ENCODE measurements around the gene LRRC41.
"Not testable (repeated sequence)": the region's sequence is repeated elsewhere in the genome, so short reads cannot be mapped to it uniquely, and the experiment has no call there.

The LRRC41 gene, protein sequence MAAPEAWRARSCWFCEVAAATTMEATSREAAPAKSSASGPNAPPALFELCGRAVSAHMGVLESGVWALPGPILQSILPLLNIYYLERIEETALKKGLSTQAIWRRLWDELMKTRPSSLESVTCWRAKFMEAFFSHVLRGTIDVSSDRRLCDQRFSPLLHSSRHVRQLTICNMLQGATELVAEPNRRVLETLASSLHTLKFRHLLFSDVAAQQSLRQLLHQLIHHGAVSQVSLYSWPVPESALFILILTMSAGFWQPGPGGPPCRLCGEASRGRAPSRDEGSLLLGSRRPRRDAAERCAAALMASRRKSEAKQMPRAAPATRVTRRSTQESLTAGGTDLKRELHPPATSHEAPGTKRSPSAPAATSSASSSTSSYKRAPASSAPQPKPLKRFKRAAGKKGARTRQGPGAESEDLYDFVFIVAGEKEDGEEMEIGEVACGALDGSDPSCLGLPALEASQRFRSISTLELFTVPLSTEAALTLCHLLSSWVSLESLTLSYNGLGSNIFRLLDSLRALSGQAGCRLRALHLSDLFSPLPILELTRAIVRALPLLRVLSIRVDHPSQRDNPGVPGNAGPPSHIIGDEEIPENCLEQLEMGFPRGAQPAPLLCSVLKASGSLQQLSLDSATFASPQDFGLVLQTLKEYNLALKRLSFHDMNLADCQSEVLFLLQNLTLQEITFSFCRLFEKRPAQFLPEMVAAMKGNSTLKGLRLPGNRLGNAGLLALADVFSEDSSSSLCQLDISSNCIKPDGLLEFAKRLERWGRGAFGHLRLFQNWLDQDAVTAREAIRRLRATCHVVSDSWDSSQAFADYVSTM

DNA sequence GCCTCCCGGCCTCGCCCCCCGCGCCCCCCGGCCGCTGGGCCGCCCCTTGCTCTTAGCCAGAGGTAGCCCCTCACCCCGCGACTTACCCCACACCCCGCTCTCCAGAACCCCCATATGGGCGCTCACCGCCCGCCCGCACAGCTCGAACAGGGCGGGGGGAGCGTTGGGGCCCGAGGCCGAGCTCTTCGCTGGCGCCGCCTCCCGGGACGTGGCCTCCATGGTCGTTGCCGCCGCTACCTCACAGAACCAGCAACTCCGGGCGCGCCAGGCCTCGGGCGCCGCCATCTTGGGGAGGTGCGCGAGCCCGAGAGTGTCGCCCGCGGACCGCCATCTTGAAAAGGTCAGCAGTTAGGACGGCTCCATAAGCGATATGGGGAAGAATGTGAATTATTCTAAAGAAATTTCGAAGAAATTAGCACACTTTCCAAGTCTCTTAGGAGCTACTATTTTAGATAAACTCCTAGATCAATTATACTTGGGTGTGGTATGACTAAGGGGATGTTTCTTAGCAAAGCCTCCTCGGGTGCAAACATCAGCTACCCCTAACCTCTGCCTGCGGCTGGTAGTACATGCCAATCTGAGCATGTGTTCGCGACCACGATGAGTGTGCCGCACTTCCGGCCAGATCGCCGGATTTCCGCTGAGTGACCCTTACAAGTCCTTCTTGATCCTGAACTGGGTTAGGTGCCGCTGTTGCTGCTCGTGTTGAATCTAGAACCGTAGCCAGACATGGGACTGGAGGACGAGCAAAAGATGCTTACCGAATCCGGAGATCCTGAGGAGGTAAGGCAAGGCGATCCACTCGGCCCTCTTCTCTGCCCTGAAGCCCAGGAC, at the start of gene LRRC41, which contains the start of gene UQCRH:
TSS of gene LRRC41 (minus strand) at position 579 of the 834 bp plus-strand sequence. CDS start at position 285, 294 bp downstream.
TSS of gene UQCRH (plus strand) at position 661 of the 834 bp plus-strand sequence. CDS start at position 730, 69 bp downstream.
- DNase-seq (ENCODE audit: extremely low read depth in 1 of 2, low read depth in 1 of 2) = peak; percentile 80 to 86

DNA sequence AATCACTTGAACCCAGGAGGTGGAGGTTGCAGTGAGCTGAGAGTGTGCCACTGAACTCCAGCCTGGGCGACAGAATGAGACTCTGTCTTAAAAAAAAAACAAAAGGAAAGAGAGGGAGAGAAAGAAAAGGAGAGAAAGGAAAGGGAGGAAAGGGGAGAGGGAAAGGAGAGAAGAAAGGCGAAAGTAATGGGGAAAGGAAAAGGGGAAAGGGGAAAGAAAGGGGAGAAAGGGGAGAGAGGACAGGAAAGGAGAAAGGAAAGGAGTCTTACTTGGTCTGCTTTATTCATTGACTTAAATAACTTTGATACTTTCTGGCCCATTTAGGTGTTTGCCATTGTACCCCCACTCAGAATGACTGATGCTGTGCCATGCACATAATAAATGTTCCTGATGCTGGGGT, 48.9 kb upstream of the LRRC41 start:
- DNase-seq (ENCODE audit: extremely low read depth in 1 of 2, low read depth in 1 of 2) = no peak

DNA sequence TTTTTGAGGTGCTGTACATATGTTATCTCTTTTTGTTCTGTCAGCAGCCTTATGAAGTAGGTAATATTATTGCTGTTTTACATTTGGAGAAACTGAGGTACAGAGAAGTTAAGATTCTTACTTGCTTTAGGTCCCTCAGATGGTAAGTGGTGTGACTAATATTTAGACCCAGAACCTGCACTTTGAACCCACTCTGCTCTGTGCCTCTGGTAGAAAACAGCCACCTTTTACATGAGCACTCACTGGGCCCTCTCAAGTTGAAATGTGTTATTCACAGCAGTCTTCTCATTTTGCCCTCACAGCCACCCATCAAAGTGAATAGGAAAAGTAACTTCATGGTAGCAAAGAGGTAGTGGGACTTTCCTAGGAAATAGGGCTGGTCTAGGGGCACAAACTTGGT, 41.9 kb upstream of the LRRC41 start:
- no peak for DNase-seq (ENCODE audit: extremely low read depth in 1 of 2, low read depth in 1 of 2)

DNA sequence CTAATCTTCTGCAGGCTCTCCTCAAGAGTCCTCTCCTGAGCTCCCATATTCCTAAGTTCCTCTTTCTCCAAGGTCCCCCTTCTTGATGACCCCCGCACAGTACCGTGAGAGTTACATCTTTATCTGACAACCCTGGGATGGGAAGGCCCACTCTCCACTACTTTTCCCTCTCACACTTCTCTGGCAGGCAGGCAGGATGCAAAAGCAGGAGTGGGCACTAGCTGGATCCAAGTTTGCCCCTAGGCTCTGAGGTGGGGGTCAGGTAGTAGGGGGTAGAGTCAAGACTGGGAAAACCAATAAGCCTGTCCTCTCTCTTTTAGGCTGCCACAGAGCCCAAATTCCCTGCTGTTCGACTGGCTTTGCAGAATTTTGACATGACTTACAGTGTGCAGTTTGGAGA, 41.1 kb upstream of the LRRC41 start:
- DNase-seq (ENCODE audit: extremely low read depth in 1 of 2, low read depth in 1 of 2) = no peak

DNA sequence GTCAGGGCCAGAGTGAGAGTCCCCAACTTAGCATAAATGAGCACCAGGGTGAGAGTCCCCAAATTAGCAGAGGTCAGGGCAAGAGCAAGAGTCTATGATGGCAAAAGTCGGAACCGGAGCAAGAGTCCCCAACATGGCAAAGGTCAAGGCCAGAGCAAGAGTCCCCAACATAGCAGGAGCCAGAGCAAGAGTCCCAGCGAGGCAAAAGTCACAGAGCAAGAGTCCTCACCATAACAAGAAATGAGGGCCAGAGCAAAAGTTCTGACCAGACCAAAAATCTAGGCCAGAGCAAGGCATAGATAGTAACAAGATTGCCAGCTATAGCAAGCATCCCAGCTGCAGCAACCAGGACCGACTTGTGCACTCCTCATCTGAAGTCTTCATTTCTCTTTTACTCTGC, 40.3 kb upstream of the LRRC41 start:
- no peak for DNase-seq (ENCODE audit: extremely low read depth in 1 of 2, low read depth in 1 of 2)

DNA sequence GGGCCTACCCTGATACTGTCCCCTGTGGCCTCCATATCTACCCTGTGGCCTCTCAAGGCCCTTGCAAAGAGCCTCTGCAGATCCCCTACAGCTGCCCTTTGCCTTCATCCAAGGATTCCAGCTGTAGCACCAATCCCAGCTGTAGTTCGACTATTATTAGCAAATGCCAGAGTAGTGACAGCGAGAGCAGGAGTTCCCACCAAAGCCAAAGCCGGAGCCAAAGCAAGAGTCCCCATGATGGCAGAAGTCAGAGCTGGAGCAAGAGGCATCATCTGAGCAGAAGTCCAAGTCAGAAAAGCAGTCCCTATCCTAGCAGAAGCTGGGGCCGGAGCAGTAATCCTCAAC, 39.9 kb upstream of the LRRC41 start:
- no peak for DNase-seq (ENCODE audit: extremely low read depth in 1 of 2, low read depth in 1 of 2)

DNA sequence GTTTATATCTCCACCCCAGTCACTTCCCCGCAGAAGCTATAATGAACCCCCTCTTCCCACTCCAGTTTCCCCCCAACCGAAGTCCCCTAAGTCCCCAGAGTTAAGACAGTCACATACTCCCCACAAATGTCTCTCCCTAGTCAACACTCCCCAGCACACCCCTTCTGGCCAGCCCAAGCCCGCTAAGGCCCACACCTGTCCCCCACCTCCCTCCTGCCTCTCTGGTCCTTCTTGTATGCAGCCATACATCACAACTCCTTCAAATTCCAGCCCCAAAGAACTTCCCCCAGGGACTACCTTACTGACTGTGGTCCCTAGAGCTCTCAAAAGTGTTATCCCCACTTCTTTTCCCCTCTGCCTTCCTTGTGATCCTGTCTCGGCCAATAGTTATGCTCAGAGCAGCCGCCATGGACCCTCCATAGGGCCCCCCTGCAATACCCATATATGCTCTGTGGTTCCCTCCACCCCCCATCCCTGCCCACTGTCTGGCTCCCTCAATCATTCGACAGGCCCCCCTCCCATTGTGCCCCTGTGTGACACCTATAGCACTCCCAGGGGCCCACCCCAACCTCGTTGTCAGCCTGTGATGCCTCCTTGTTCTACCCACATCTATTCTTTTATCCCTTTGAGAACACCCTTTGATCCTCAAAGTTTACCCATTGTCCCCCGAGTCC, 39.4 kb upstream of the LRRC41 start:
- no peak for DNase-seq (ENCODE audit: extremely low read depth in 1 of 2, low read depth in 1 of 2)

DNA sequence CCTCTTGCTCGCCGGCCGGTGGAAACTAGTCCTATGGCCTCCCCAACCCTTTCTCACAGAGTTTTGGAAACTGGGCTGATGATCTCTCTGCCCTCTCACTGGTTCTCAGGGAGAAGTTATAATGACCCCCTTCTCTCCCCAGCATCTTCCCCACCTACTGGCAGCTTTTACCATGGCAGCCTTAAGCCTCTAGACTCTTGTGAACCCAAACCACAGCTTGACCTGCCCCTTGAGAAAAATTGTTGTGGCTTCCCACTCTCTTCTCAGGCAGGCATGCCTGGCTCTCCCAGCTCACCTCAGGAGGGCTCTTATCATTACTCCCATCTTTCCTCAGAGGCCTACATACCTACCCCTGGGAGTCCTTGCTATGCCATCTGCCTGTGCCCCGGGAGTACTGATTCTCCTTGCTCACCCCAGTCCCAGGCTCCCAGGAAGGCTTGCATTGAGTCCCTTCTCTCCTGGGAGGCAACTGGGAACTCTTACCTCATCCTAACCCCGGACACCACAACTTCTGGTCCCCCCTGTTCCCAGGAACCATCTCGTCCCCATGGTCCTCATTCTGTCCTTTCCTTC, 38.8 kb upstream of the LRRC41 start:
- DNase-seq (ENCODE audit: extremely low read depth in 1 of 2, low read depth in 1 of 2) = no peak

DNA sequence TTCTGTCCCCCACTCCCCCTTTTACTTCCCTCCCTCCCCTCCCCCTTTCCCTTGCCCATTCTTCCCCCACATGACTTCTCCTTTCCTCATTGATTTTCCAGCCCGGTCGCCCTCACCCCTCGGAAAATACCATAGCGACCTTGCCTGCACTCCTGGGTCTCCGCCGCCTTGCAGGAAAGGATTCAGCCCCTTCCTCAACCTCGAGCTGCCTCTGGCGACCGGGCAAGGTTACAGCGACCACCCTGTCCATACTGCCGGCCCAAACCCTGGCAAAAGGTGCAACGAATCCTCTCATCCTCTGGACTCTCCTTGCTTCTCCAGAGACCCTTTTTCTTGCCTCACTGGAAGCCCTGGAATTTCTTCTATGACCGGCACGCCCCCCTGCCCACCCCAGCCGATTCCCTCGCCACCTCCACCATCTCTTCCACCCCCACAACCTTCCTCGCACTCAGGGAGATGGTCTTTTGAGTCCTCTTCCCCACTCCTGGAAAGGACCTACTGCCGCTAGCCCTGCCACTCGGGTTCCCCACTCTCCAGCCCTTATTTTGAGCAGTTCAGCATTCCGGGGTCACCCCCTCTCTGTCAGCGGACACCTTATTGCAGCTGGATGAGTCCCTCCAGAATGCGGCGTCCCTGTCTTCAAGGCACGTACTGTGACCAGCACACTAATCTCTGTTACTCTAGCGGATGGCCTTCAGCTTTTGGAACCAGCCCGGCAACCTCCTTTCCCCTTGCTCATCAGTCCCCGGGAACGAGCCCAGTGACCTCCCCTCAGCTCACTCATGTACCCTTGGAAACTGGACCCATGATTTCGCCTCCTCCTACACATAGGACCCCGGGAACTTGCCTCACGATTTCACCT, 38.0 kb upstream of the LRRC41 start:
- no peak for DNase-seq (ENCODE audit: extremely low read depth in 1 of 2, low read depth in 1 of 2)

DNA sequence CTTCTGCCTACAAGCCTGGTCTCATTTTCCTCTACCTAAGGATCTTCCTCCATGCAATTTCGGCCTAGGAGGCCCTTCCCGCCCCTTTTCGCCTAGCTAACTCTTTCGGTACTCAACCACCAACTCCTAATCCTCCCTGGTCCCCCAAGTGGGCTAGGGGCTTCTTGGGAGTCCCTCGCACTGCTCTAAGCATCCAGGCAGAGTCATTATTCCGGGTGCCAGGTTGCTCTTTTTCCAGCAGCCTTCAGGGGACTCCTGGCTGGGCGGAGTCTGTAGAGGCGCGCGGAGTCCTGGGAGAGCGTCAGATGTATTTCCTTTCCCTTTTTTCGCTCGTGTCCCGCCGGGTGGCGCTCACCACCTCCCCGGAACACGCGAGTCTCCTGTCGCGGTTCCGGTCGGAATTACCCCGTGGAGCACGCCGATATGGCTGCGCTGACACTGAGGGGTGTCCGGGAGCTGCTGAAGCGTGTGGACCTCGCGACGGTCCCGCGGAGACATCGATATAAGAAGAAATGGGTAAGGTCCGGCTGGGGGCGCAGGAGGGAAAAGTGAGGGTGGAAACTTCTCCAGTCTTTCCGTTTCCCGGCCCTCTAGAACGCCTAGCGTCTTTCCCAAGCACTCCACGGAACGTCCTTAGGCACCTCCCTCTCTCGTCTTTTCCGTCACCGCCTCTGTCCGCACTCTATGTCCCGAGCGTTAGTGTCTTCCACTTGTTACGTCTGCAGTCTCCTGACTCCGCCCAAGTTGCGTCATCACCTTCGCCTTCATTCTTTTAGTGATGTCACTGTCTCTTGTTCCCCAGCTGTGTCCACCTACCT, 37.2 kb upstream of the LRRC41 start, which contains the start of gene NSUN4:
TSS of gene NSUN4 (plus strand) at position 404 of the 818 bp plus-strand sequence. CDS start at position 424, 20 bp downstream.
- DNase-seq (ENCODE audit: extremely low read depth in 1 of 2, low read depth in 1 of 2) = peak; percentile 68 to 83

DNA sequence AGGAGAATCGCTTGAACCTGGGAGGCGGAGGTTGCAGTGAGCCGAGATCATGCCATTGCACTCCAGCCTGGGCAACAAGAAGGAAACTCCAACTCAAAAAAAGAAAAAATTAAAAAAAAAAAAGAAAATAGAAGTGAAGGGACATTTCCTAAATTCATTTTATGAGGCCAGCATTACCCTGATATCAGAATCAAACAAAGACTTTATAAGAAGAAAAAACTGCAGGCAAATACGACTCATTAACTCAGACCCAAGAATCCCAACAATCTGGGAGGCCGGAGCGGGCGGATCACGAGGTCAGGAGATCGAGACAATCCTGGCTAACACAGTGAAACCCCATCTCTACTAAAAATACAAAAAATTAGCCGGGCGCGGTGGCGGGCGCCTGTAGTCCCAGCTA, 34.0 kb upstream of the LRRC41 start:
- not testable (repeated sequence) for DNase-seq (ENCODE audit: extremely low read depth in 1 of 2, low read depth in 1 of 2)

DNA sequence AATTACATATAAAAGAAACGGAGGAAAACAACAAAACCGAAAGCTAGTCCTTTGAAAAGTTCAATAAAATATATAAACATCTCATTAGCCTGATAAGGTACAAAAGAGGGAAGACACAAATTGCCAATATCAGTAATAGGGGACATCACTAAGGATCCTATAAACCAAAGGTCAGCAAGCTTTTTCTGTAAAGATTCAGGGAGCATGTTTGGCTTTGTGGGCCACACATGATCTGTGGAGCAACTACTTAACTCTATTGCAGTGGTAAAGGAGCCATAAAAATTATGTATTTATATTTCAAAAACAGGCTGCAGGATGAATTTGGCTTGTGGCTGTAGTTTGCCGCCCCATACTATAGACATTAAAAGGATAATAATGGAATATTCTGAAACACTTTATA, 31.7 kb upstream of the LRRC41 start:
- DNase-seq (ENCODE audit: extremely low read depth in 1 of 2, low read depth in 1 of 2) = no peak

DNA sequence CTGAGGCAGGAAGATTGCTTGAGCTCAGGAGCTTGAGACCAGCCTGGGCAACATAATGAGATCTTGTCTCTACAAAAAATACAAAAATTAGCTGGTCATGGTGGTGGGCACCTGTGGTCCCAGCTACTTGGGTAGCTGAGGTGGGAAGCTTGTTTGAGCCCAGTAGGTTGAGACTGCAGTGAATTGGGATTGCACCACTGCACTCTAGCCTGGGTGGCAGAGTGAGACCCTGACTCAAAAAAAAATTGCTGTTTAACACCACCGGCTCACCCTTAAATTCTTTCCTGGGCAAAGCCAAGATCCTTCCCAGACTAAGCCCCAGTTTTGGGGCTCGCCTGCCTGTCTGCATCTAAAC, 30.6 kb upstream of the LRRC41 start:
- DNase-seq (ENCODE audit: extremely low read depth in 1 of 2, low read depth in 1 of 2) = no peak

DNA sequence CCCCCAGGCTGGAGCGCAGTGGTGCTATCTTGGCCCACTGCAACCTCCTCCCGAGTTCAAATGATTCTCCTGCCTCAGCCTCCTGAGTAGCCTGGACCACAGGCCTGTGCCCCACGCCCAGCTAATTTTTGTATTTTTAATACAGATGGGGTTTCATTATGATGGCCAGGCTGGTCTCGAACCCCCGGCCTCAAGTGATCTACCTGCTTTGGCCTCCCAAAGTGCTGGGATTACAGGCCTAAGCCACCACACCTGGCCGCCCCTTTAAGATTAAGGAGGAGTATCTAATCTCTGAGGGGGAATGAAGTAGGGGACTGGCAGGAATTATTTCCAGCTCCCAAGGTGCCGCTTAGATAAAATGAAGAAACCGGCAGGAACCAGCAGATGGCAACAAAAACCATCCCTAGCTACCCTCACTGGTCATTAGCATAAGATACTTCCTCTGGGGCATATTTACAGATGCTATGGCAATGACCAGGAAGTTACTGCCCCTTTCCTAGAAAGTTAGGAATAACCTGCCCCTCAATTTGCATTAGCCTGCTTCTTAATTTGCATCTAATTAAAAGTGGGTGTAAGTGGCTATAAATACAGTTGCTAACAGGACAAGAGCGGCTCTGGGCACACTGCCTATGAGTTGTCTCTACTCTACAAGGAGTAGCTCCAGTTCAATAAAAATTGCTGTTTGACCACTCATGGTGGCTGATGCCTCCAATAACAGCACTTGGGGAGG, 30.0 kb upstream of the LRRC41 start:
- DNase-seq (ENCODE audit: extremely low read depth in 1 of 2, low read depth in 1 of 2) = no peak

DNA sequence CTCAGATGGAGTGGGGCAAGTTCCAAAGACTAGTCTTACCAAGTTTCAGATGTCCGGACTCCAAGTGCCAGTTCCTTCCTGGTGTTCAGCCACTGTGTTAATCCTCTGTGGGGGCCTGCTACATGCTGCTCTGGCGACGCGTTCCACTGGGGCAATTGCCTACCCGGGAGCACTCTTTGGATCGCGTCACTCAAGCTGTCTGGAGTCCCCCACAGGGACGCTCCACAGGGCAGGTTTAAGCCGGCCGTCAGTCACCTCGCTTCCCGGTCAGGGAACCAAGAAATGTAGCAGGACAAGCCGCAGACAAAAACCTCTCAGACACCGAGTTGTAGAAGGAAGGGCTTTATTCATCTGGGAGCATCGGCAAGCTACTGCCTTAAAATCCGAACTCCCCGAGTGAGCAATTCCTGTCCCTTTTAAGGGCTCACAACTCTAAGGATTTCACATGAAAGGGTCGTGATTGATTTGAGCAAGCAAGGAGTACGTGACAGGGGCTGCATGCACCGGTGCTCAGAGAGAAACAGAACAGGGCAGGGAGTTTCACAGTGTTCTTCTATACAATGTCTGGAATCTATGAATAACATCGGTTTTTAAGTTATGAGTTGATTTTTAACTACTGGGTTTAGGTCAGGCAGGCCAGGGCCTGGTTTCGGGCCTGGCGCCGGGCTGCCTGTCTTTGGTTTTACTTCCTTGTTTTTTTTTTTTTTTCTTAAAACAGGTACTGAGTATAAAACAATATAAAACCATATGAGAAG, 28.5 kb upstream of the LRRC41 start:
- not testable (repeated sequence) for DNase-seq (ENCODE audit: extremely low read depth in 1 of 2, low read depth in 1 of 2)

DNA sequence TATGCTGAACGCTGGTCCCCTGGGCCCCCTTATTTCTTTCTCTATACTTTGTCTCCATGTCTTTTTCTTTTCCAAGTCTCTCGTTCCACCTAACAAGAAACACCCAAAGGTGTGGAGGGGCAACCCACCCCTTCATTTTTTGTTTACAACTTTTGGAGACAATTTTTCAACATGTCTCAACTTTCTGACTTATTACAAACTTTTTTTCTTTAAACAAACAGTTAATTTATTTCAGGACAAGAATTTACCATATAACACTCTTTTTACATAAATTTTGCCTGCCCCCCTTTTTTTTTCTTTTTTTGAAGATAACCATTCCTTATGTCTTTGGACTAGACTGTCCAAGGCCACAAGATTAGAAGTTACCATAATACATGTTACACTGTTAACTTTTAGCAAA, 27.0 kb upstream of the LRRC41 start:
- DNase-seq (ENCODE audit: extremely low read depth in 1 of 2, low read depth in 1 of 2) = not testable (repeated sequence)

DNA sequence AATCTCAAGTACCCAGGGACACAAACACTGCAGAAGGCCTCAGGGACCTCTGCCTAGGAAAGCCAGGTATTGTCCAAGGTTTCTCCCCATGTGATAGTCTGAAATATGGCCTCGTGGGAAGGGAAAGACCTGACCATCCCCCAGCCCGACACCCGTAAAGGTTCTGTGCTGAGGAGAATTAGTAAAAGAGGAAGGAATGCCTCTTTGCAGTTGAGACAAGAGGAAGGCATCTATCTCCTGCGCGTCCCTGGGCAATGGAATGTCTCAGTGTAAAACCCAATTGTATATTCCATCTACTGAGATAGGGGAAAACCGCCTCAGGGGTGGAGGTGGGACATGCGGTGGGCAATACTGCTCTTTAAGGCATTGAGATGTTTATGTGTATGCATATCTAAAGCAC, 26.4 kb upstream of the LRRC41 start:
- not testable (repeated sequence) for DNase-seq (ENCODE audit: extremely low read depth in 1 of 2, low read depth in 1 of 2)

Data from stimulated activated CD8-positive, alpha-beta memory T cell treated with anti-CD3 and anti-CD28 coated beads, Interleukin-7, amount 100 ng/mL, for 48 hours (primary cell).